HepG2 (cell line): ENCODE data around the gene TCEANC. TPM values are rescaled to one million over a fixed set of nuclear protein-coding genes. Genes with fewer than 3 reads are reported as not detected.

Experiments
- ATAC-seq: fragments of 200-7000 bp; cut with Tn5 transposase; 3 replicates; pipeline ENCODE4 v1.9.1; 2020; ENCODE audit warnings: mild to moderate bottlenecking, moderate library complexity
- BruUV-seq: library from RNA; stranded (reverse); fragments of 400-500 nt; replicated peaks from 2 replicates; lab custom pipeline; 2021; lab: Mats Ljungman, UMichigan
- CTCF ChIA-PET: fragments of 300-600 bp; formaldehyde crosslinking; extraction: SDS; loops from one replicate; lab custom pipeline; 2021; ENCODE audit warnings: low total read pairs, inconsistent platforms, low intra/inter-chr PET ratio; lab: Yijun Ruan, JAX
- POLR2A ChIA-PET: fragments of 350-600 bp; sonication (Branson Sonifier 250); formaldehyde crosslinking; loops from one replicate; lab custom pipeline; 2020; ENCODE audit warnings: antibody characterized with exemption, inconsistent platforms; lab: Yijun Ruan, JAX
- DNase-seq: peaks from one replicate; pipeline ENCODE4 v3.0.0-alpha.2; 2015; ENCODE audit warnings: low spot score
- FAIRE-seq: peaks from 3 replicates; lab custom pipeline; 2011; peaks lifted over from hg19 to GRCh38; lab: Jason Lieb, UNC
- H2AFZ ChIP-seq: one replicate; pipeline ENCODE4 v1.6.1; 2011; ENCODE audit warnings: low read length, inconsistent platforms
- H3K27ac ChIP-seq: fragments of 300-600 bp; 3 replicates; pipeline ENCODE4 v1.8.0; 2011; ENCODE audit warnings: mixed run types, mild to moderate bottlenecking, mixed read lengths, low read length, inconsistent platforms; ENCODE audit not compliant: insufficient read depth; ENCODE audit errors: extremely low read length
- H3K27me3 ChIP-seq, 2 experiments: fragments of 200-600 bp in 1 of 2; 2 replicates in 1 of 2; 3 replicates in 1 of 2; pipeline versions ENCODE4 v1.6.0 to v1.8.0; 2011; ENCODE audit warnings: low read length in 2 of 2, mild to moderate bottlenecking in 2 of 2, moderate library complexity in 2 of 2, inconsistent platforms in 1 of 2; ENCODE audit not compliant: insufficient read depth in 2 of 2, control insufficient read depth in 1 of 2
- H3K36me3 ChIP-seq, 2 experiments: fragments of 200-600 bp in 1 of 2; replicated peaks in 1 of 2; 2 replicates in 1 of 2; 3 replicates in 1 of 2; pipeline versions ENCODE4 v1.5.1 to v1.8.0; 2011; ENCODE audit warnings: low read length in 2 of 2, inconsistent platforms in 1 of 2; ENCODE audit not compliant: insufficient read depth in 2 of 2, control insufficient read depth in 1 of 2
- H3K4me1 ChIP-seq: 2 replicates; pipeline ENCODE4 v1.5.1; 2012; ENCODE audit warnings: low read length, inconsistent platforms; ENCODE audit not compliant: insufficient read depth
- H3K4me2 ChIP-seq: 2 replicates; pipeline ENCODE4 v1.6.0; 2011; ENCODE audit warnings: low read depth, low read length, inconsistent platforms
- H3K4me3 ChIP-seq, 3 experiments: fragments of 200-600 bp in 1 of 3; sonication (generic), shearing (Covaris generic) in 1 of 3; replicated peaks in 1 of 3; 2 replicates each; pipeline ENCODE4 v1.5.1; 2011 to 2016; ENCODE audit warnings: low read length in 3 of 3, inconsistent platforms in 2 of 3, low read depth in 2 of 3, mild to moderate bottlenecking in 2 of 3, control low read depth in 1 of 3, mixed read lengths in 1 of 3; ENCODE audit not compliant: insufficient read depth in 1 of 3
- H3K79me2 ChIP-seq: one replicate; pipeline ENCODE4 v1.6.1; 2011; ENCODE audit warnings: low read length, inconsistent platforms; ENCODE audit not compliant: insufficient read depth
- H3K9ac ChIP-seq: 2 replicates; pipeline ENCODE4 v1.6.0; 2011; ENCODE audit warnings: mild to moderate bottlenecking, low read depth, low read length, inconsistent platforms; ENCODE audit not compliant: insufficient read depth
- H3K9me3 ChIP-seq: 2 replicates; pipeline ENCODE4 v1.5.1; 2012; ENCODE audit warnings: mild to moderate bottlenecking, low read length
- H4K20me1 ChIP-seq: 2 replicates; pipeline ENCODE4 v1.6.0; 2011; ENCODE audit warnings: inconsistent platforms, mild to moderate bottlenecking, low read length, moderate library complexity; ENCODE audit not compliant: insufficient read depth
- ARNT ChIP-seq: fragments of 450-650 bp; IDR thresholded peaks from 2 replicates; pipeline ENCODE4 v1.6.1; 2017
- ATF7 ChIP-seq, 2 experiments: fragments of 450-650 bp in 1 of 2; sonication (generic) in 1 of 2; formaldehyde crosslinking in 1 of 2; IDR thresholded peaks; 2 replicates each; pipeline versions ENCODE4 v1.4.0 to v1.6.1; 2016 to 2020; ENCODE audit warnings: antibody characterized with exemption in 1 of 2, mild to moderate bottlenecking in 1 of 2, missing genetic modification reagents in 1 of 2
- CBX5 ChIP-seq: sonication (generic); formaldehyde crosslinking; IDR thresholded peaks from 2 replicates; pipeline ENCODE4 v1.4.0; 2020; ENCODE audit warnings: missing genetic modification reagents, borderline replicate concordance
- EP300 ChIP-seq, 3 experiments: sonication (generic) in 1 of 3; formaldehyde crosslinking in 1 of 3; IDR thresholded peaks; 2 replicates each; pipeline versions ENCODE4 v1.5.1 to v1.6.1; 2011 to 2020; ENCODE audit warnings: low read depth in 2 of 3, low read length in 2 of 3, borderline replicate concordance in 1 of 3, improper control_type of control experiment in 1 of 3, mild to moderate bottlenecking in 1 of 3, missing genetic modification reagents in 1 of 3, moderate library complexity in 1 of 3
- GRHL1 ChIP-seq: sonication (generic); formaldehyde crosslinking; conservative IDR thresholded peaks from 2 replicates; pipeline ENCODE4 v1.8.0; 2022; ENCODE audit warnings: missing genetic modification reagents
- MXD1 ChIP-seq: sonication (generic); formaldehyde crosslinking; IDR thresholded peaks from 2 replicates; pipeline ENCODE4 v1.4.0; 2020; ENCODE audit warnings: mild to moderate bottlenecking, missing genetic modification reagents
- MZF1 ChIP-seq: sonication (generic); formaldehyde crosslinking; IDR thresholded peaks from 2 replicates; pipeline ENCODE4 v1.8.1; 2023; ENCODE audit warnings: mild to moderate bottlenecking, missing genetic modification reagents, borderline replicate concordance
- NFKB2 ChIP-seq: sonication (generic); formaldehyde crosslinking; IDR thresholded peaks from 2 replicates; pipeline ENCODE4 v1.4.0; 2020; ENCODE audit warnings: missing genetic modification reagents, borderline replicate concordance
- NR2F6 ChIP-seq, 2 experiments: IDR thresholded peaks; 2 replicates each; pipeline ENCODE4 v1.6.1; 2016; ENCODE audit warnings: antibody characterized with exemption in 1 of 2, mild to moderate bottlenecking in 1 of 2
- ONECUT2 ChIP-seq: sonication (generic); formaldehyde crosslinking; IDR thresholded peaks from 2 replicates; pipeline ENCODE4 v1.4.0; 2020; ENCODE audit warnings: missing genetic modification reagents
- TFDP1 ChIP-seq: IDR thresholded peaks from 2 replicates; pipeline ENCODE4 v1.6.1; 2016; ENCODE audit warnings: missing compliant biosample characterization, missing genetic modification reagents, borderline replicate concordance
- ZFP37 ChIP-seq: sonication (generic); formaldehyde crosslinking; IDR thresholded peaks from 2 replicates; pipeline ENCODE4 v1.4.0; 2020; ENCODE audit warnings: missing genetic modification reagents, borderline replicate concordance
- ZNF280B ChIP-seq: sonication (generic); formaldehyde crosslinking; IDR thresholded peaks from 2 replicates; pipeline ENCODE4 v1.5.0; 2020; ENCODE audit warnings: missing genetic modification reagents, mild to moderate bottlenecking, borderline replicate concordance
- ZNF589 ChIP-seq: sonication (generic); formaldehyde crosslinking; conservative IDR thresholded peaks from 2 replicates; pipeline ENCODE4 v1.8.0; 2022; ENCODE audit warnings: mild to moderate bottlenecking, moderate library complexity, missing genetic modification reagents
- ZNF607 ChIP-seq: sonication (generic); formaldehyde crosslinking; IDR thresholded peaks from 2 replicates; pipeline ENCODE4 v1.5.1; 2020; ENCODE audit warnings: missing genetic modification reagents, mild to moderate bottlenecking, borderline replicate concordance
- ZNF747 ChIP-seq: sonication (generic); formaldehyde crosslinking; IDR thresholded peaks from 2 replicates; pipeline ENCODE4 v1.8.1; 2023; ENCODE audit warnings: missing genetic modification reagents, mild to moderate bottlenecking, borderline replicate concordance
- in situ Hi-C: cut with HindIII; loops from 2 replicates; pipeline ENCODE4 v1.10.0; 2017; ENCODE audit warnings: low pct_unique_long_range_greater_than_20kb; ENCODE audit not compliant: extremely low pct_ligation_motif_present
- intact Hi-C: fragments of 100-400 bp; cut with micrococcal nuclease; formaldehyde crosslinking; loops from one replicate; pipeline ENCODE4 v1.10.0; 2022; ENCODE audit not compliant: unreplicated experiment
- polyA plus RNA-seq, 8 experiments: library from polyadenylated mRNA; depleted of rRNA in 3 of 8; stranded (reverse) in 7 of 8; unstranded in 1 of 8; fragments of >200 nt; fragmentation: Illumina TruSeq in 4 of 8; extraction: Trizol in 4 of 8; gene quantifications; 2 replicates each; pipeline versions ENCODE4 v1.2.1 to v1.2.3, GENCODE V29; 2011 to 2016; ENCODE audit warnings: low read depth in 4 of 8, missing spikeins in 1 of 8, mixed read lengths in 1 of 8; ENCODE audit not compliant: insufficient read depth in 1 of 8
- total RNA-seq, 5 experiments: library from RNA; depleted of rRNA; stranded (reverse); fragments of >200 nt; fragmentation: Illumina TruSeq; extraction: Trizol; gene quantifications; 2 replicates each; pipeline ENCODE4 v1.2.3, GENCODE V29; 2016; ENCODE audit warnings: low read depth in 1 of 5

Gene TCEANC
- total and polyA plus RNA-seq, 2 of the 13 experiments (the other 11 are each of a cell fraction or from before 2014, with no cell fraction given) = 0.51 to 0.97 TPM

GRCh38 chrX:13654116-13654515, 1.2 kb downstream of the TCEANC start:
- no TSS peak for BruUV-seq
- Histone ChIP-seq H3K36me3 (no peaks in the 10 kb centered on the region), H2AFZ (no peak overlapping the region), H3K4me1 (peaks cover 10% of the 10 kb centered on the region), H3K79me2 (no peaks in the 10 kb centered on the region), H3K27me3 (no peaks in the 10 kb centered on the region), H3K9me3 (no peaks in the 10 kb centered on the region), H3K9ac (peak overlapping the region; percentile 68), H3K4me2 (peak overlapping the region; percentile 67), H3K4me3 (peak overlapping the region; percentile 60 to 74 (median 68); a peak in 4 of 6 replicates), H3K27ac (peak overlapping the region; percentile 74), H4K20me1 (no peaks in the 10 kb centered on the region)
- DNase-seq = no peak
- no peak for TF ChIP-seq ZNF607 (CRISPR knock-in tag)
- no peak for TF ChIP-seq TFDP1 (CRISPR knock-in tag)
- no peak for TF ChIP-seq NR2F6 (IDR thresholded peaks at IDR 0.05)
- TF ChIP-seq NR2F6 (CRISPR knock-in tag; IDR thresholded peaks at IDR 0.05) = no peak
- TF ChIP-seq ZNF747 (CRISPR knock-in tag) = no peak
- no peak for TF ChIP-seq ZNF589
- no peak for TF ChIP-seq GRHL1 (CRISPR knock-in tag)
- TF ChIP-seq ZNF280B = no peak
- TF ChIP-seq EP300 (IDR thresholded peaks at IDR 0.05; ENCODE audit: low read depth in 2 of 2, low read length in 2 of 2) = no peak
- no peak for TF ChIP-seq EP300 (CRISPR knock-in tag; IDR thresholded peaks at IDR 0.05; ENCODE audit: borderline replicate concordance)
- no peak for TF ChIP-seq CBX5
- no peak for TF ChIP-seq ATF7 (IDR thresholded peaks at IDR 0.05)
- TF ChIP-seq ATF7 (CRISPR knock-in tag; IDR thresholded peaks at IDR 0.05) = no peak
- TF ChIP-seq MZF1 (CRISPR knock-in tag) = no peak
- no peak for TF ChIP-seq ZFP37 (CRISPR knock-in tag)
- no peak for TF ChIP-seq NFKB2 (CRISPR knock-in tag)
- TF ChIP-seq MXD1 (CRISPR knock-in tag) = no peak
- no peak for TF ChIP-seq ARNT
- TF ChIP-seq ONECUT2 (CRISPR knock-in tag) = no peak
- ATAC-seq = no peak
- FAIRE-seq = no peak
- ChIA-PET POLR2A (interaction anchor here (1.6 kb wide), 1 partner anchor 81 kb away, joined by 11 read pairs; the partner anchor contains the start of genes OFD1 and TRAPPC2), CTCF (no interaction called here)
- intact Hi-C loops = no loop called here
- in situ Hi-C loops = loop anchor here (5.0 kb wide), 1 partner anchor 373 kb away; the partner anchor contains the start of gene GEMIN8
